Renal cortical epithelial cell (primary cell): ENCODE data around the gene TUBD1. TPM values are rescaled to one million over a fixed set of nuclear protein-coding genes. Genes with fewer than 3 reads are reported as not detected.
"Not testable (repeated sequence)": the region's sequence is repeated elsewhere in the genome, so short reads cannot be mapped to it uniquely, and the experiment has no call there.

Experiments used
- DNase-seq: peaks from one replicate; pipeline ENCODE4 v3.0.0-alpha.2; 2011; ENCODE audit warnings: low read depth
- total RNA-seq: library from RNA; depleted of rRNA; stranded (reverse); fragments of >200 nt; gene quantifications from 2 replicates; pipeline ENCODE4 v1.2.3, GENCODE V29; 2014

TUBD1 gene
- total RNA-seq, 1 donor from 2014 or later = 14.5 TPM

GRCh38 chr17:59844884-59845594 is 47.7 kb downstream of the TUBD1 start:
- peak; percentile 85 for DNase-seq

- DNase-seq = peak; percentile 100
Measured at GRCh38 chr17:59842901-59843652, 49.7 kb downstream of the TUBD1 start.

GRCh38 chr17:59841882-59842263 is 50.9 kb downstream of the TUBD1 start:
- not testable (repeated sequence) for DNase-seq

DNA sequence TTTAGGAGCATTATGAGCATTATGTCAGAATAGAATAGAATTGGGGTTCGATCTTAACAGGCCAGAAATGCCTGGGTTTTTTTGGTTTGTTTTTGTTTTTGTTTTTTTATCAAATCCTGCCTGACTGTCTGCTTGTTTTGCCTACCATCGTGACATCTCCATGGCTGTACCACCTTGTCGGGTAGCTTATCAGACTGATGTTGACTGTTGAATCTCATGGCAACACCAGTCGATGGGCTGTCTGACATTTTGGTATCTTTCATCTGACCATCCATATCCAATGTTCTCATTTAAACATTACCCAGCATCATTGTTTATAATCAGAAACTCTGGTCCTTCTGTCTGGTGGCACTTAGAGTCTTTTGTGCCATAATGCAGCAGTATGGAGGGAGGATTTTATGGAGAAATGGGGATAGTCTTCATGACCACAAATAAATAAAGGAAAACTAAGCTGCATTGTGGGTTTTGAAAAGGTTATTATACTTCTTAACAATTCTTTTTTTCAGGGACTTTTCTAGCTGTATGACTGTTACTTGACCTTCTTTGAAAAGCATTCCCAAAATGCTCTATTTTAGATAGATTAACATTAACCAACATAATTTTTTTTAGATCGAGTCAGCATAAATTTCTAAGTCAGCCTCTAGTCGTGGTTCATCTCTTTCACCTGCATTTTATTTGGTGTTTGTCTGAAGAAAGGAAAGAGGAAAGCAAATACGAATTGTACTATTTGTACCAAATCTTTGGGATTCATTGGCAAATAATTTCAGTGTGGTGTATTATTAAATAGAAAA is 51.5 kb downstream of the TUBD1 start:
- DNase-seq = peak; percentile 42

DNA sequence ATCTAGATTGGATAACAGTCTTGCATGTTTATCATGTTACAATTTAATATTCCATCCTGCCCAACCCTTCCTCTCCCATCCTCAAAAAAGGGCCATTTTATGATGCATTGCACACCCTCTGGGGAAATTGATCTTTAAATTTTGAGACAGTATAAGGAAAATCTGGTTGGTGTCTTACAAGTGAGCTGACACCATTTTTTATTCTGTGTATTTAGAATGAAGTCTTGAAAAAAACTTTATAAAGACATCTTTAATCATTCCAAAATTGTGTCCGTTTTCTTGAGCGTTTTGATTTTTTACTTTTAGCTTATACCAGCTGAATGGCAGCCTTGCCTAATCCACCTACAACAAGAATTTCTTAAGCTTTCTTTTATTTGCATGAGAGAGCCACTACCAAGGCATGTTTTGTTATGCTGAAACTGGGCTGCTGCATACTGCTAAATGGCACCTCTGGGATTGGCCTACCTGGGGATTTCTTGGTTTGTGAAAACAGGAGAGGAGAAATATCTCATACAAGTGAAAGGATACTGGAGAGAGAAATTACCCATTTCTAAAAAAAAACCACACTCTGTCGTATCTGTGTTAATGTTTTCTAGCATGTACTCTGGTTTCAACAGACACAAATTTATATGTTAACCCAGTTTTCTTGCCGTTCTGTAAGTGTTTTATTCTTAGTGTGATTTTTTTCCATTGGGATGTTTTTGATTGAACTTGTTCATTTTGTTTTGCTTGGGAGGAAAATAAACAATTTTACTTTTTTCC is 52.2 kb downstream of the TUBD1 start:
- DNase-seq = no peak

DNA sequence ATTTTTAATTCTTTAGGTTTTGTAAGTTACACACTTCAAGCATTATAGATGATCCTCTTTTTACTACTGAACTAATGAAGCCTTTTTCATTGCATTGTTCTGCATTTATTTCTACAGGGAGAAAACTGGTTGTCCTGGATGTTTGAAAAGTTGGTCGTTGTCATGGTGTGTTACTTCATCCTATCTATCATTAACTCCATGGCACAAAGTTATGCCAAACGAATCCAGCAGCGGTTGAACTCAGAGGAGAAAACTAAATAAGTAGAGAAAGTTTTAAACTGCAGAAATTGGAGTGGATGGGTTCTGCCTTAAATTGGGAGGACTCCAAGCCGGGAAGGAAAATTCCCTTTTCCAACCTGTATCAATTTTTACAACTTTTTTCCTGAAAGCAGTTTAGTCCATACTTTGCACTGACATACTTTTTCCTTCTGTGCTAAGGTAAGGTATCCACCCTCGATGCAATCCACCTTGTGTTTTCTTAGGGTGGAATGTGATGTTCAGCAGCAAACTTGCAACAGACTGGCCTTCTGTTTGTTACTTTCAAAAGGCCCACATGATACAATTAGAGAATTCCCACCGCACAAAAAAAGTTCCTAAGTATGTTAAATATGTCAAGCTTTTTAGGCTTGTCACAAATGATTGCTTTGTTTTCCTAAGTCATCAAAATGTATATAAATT is 53.0 kb downstream of the TUBD1 start:
- no peak for DNase-seq

- no peak for DNase-seq
Measured at GRCh38 chr17:59838052-59838916, 54.5 kb downstream of the TUBD1 start.

DNA sequence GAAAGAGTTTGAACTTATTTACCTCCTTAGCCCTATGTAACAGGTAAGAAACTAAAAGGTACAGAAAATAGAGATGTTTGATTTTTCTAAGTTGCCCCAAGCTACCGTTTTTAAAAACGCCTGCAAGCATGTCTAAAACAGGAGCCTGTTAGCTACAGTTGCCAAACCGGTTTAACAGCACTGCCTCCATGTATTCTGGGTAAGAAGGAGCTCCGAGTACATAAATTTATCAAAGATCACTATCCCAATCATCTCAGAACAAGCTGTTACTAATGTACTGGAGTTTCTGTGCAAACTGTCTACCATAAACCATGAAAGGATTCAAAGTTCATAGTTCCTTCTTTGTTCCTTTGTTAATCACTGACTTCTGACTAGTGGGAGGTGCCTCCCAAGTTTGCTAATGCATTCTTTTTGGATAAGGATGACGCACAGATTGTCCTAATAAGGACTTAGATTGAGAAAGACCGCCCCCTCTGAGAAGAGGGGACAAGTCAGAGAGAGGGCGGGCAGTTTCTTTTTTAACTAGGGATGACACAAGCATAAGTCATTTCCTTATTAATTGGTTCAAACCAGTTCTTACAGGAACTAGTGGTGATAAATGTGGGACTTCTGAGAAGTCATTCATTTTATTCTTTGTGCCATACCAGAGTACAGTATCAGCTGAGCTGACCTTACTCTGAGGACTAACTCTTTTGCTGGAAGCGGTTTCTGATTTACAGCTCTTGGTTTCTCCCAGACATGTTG is 55.3 kb downstream of the TUBD1 start:
- DNase-seq = peak; percentile 100

- peak; percentile 78 for DNase-seq
Measured at GRCh38 chr17:59832883-59833379, 59.8 kb downstream of the TUBD1 start.

DNA sequence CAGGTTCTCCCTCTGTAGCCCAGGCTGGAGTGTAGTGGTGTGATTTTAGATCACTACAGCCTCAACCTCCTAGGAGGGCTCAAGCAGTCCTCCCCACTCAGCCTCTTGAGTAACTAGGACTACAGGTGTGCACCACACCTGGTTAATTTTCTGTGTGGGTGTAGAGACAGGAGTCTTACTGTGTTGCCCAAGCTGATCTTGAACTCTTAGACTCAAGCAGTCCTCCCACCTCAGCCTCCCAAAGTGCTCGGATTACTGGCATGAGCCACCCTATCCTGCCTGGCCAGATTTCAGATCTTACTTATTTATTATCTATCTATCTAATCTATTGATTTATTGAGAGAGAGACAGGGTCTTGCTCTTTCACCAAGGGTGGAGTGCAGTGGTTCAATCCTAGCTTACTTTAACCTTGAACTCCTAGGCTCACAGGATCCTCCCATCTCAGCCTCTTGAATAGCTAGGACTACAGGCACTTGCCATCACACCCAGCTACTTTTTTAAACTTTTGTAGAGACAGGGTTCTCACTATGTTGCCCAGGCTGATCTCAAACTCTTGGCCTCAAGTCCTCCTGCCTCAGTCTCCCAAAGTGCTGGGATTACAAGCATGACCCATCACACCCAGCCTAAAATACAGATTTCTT is 61.8 kb downstream of the TUBD1 start:
- peak; percentile 23 for DNase-seq

GRCh38 chr17:59830007-59830630 is 62.6 kb downstream of the TUBD1 start:
- DNase-seq = peak; percentile 67

DNA sequence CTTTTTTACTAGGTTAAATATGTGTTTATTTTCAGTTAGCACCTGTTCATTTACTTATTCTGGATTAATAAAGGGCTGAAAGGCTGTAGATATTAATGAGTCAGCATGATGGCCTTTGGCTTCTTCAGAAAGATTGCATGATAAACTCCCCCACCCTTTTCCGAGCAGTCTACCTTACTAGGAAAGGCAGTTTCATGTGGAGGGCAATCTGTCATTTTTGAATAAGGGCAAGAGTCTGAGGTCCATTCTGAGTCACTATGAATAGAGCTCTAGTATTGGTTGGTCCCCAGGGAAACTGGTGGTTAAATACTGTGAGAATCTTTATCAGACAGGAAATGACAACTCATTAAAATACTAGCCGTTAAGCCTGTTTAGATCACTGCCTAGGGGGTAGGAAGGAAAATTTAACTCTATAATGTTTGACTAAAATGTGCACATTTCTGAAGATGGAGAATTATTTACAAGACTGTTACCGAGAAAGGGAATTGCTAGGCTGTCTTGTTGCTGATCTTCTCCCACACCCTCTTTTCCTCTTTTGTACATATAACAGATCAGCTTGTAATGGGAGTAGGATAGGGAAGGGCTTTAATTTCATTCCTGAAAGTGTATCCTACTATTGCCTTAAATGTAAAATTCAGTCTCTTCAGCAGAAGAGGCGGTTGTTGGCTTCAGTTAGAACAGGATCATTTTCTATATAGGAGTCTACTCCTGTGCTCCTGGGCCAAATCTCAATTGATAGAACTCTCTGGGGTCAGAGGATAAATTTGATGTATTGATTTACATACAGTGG is 63.3 kb downstream of the TUBD1 start:
- peak; percentile 100 for DNase-seq

DNA sequence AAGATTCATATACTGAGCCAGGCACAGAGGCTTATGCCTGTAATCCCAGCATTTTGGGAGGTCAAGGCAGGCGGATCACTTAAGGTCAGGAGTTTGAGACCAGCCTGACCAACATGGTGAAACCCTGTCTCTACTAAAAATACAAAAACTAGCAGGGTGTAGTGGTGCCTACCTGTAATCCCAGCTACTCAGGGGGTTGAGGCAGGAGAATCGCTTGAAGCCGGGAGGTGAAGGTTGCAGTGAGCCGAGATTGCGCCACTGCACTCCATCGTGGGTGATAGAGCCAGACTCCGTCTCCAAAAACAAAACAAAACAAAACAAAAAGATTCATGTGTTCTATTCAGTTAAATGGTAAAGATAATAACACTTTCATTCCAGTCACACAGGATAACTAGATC is 63.9 kb downstream of the TUBD1 start:
- DNase-seq = not testable (repeated sequence)

DNA sequence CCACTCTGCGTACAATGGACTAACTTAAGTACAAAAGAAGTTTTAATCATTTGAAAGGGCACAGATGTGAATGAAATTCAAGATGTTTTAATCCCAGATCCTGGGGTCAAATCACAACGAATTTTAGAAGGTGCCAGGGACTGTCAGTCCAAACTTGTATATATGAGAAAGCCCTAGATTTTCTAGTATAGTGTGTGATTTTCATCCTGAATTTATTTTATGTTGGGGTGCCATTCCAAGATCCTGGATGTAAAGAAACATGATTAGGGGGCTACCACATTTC is 64.3 kb downstream of the TUBD1 start:
- DNase-seq = no peak

DNA sequence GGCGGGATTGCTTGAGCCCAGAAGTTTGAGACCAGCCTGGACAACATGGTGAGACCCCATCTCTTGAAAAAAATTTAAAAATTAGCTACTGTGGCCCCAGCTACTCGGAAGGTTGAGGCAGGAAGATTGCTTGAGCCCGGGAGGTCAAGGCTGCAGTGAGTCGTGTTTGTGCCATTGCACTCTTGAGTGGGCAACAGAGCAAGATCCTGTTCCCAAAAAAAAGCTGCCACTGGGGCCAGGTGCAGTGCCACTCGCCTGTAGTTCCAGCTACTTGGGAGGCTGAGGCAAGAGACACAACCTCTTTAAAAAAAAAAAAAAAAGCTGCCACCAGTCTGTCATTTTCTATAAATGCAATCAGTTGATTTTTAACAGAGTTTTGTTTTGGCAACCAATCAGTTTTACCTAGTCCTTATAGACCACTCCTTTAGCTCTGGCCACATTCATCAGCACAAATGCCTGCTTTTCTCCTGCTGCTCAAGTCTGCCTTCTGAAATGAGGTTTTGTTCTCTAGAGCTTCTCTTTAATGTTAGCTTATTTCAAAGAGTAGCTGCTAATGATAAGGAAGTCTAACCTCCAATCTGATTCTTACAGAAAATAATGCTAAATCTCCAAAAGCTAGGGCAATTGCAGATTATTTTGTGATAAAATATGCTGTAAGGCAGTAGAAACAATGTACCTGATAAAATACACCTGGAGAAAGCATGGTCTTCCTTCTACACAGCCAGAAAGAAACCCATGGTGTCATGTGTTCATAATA is 64.8 kb downstream of the TUBD1 start:
- DNase-seq = peak; percentile 93

DNA sequence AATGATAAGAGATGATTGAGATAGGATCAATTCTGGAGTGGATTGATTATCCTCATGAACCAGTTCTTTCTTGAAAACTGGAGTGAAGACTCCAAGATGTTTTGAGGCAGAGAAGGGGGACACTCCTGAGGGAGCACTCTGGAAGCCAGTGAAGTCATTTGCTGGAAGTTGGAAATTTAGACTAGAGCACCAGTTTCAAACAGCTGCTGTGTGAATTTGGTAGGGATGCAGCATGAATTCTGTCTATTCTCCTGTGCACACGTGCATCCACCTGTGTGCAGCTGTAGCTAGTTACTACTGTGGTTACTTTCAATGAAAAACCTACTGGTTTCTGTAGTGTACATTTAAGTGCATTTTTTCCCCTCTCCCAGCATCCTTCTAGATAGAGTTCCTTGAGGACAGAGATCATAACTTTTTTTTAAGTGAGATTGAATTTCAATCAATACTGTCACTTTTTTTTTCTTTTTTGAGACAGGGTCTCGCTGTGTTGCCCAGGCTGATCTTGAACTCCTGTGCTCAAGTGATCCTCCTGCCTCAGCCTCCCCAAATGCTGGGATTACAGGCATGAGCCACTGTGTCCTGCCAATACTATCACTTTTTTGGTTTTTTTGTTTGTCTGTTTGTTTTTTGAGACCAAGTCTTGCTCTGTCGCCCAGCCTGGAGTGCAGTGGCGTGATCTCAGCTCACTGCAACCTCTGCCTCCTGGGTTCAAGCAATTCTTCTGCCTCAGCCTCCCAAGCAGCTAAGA is 65.9 kb downstream of the TUBD1 start:
- DNase-seq = no peak
